HCT116 (cell line): ENCODE data around the gene MTFR1L. TPM values are rescaled to one million over a fixed set of nuclear protein-coding genes. Genes with fewer than 3 reads are reported as not detected.

Experiments used
- ATAC-seq: fragments of 200-7000 bp; cut with Tn5 transposase; 2 replicates; pipeline ENCODE4 v1.9.1; 2020; ENCODE audit warnings: mild to moderate bottlenecking, moderate library complexity
- BruUV-seq: library from RNA; stranded (reverse); fragments of 400-500 nt; replicated peaks from 2 replicates; lab custom pipeline; 2021; lab: Mats Ljungman, UMichigan
- CTCF ChIA-PET: fragments of 300-600 bp; sonication (Branson Sonifier 250); formaldehyde crosslinking; loops from one replicate; lab custom pipeline; 2021; ENCODE audit warnings: antibody characterized with exemption; lab: Charles Lee
- POLR2A ChIA-PET: fragments of 300-600, 350-600 bp; sonication (Branson Sonifier 250); formaldehyde crosslinking; loops from one replicate; lab custom pipeline; 2021; ENCODE audit warnings: antibody characterized with exemption; lab: Charles Lee
- RAD21 ChIA-PET, 2 experiments: fragments of 300-600 bp; sonication (Branson Sonifier 250); formaldehyde crosslinking; loops; one replicate each; lab custom pipeline; 2023; ENCODE audit warnings: low total read pairs in 2 of 2; ENCODE audit not compliant: uncharacterized antibody in 2 of 2, unreplicated experiment in 2 of 2, low non-redundant PET in 1 of 2; lab: Charles Lee
- DNase-seq: peaks from one replicate; pipeline ENCODE4 v3.0.0-alpha.2; 2010; ENCODE audit warnings: low read depth, low spot score
- H2AFZ ChIP-seq: fragments of 200-600 bp; shearing (Covaris generic), sonication (generic); 2 replicates; pipeline ENCODE4 v1.6.1; 2017; ENCODE audit warnings: low read depth, mixed run types, mixed read lengths, antibody characterized with exemption, low read length; ENCODE audit not compliant: poor library complexity, severe bottlenecking
- H3K27ac ChIP-seq: 2 replicates; pipeline ENCODE4 v1.5.1; 2012; ENCODE audit warnings: low read depth, low read length
- H3K27me3 ChIP-seq: fragments of 200-600 bp; sonication (generic); 2 replicates; pipeline ENCODE4 v1.6.1; 2016; ENCODE audit warnings: mixed run types, low read length, mixed read lengths; ENCODE audit not compliant: insufficient read depth
- H3K36me3 ChIP-seq, 2 experiments: fragments of 200-500 bp in 1 of 2; fragments of 200-600 bp in 1 of 2; sonication (Bioruptor generic) in 1 of 2; sonication (generic) in 1 of 2; 2 replicates each; pipeline versions ENCODE4 v1.5.1 to v1.6.1; 2014 to 2016; ENCODE audit warnings: low read length in 2 of 2, inconsistent platforms in 1 of 2, mixed read lengths in 1 of 2, mixed run types in 1 of 2; ENCODE audit not compliant: insufficient read depth in 2 of 2, control insufficient read depth in 1 of 2
- H3K4me1 ChIP-seq, 2 experiments: fragments of 200-600 bp in 1 of 2; sonication (generic) in 1 of 2; 2 replicates each; pipeline versions ENCODE4 v1.5.1 to v1.6.1; 2012 to 2017; ENCODE audit warnings: low read length in 2 of 2, inconsistent platforms in 1 of 2, mild to moderate bottlenecking in 1 of 2, mixed read lengths in 1 of 2, mixed run types in 1 of 2, moderate library complexity in 1 of 2; ENCODE audit not compliant: insufficient read depth in 2 of 2, control insufficient read depth in 1 of 2
- H3K4me2 ChIP-seq: fragments of 200-600 bp; sonication (generic); 2 replicates; pipeline ENCODE4 v1.6.1; 2017; ENCODE audit warnings: mixed run types, low read length, mixed read lengths
- H3K4me3 ChIP-seq, 2 experiments: fragments of 200-600 bp in 1 of 2; sonication (generic) in 1 of 2; replicated peaks in 1 of 2; 2 replicates each; pipeline ENCODE4 v1.5.1; 2011 to 2016; ENCODE audit warnings: low read length in 2 of 2, control low read depth in 1 of 2, low read depth in 1 of 2, mild to moderate bottlenecking in 1 of 2, mixed read lengths in 1 of 2, mixed run types in 1 of 2
- H3K79me2 ChIP-seq: fragments of 200-600 bp; sonication (generic); 2 replicates; pipeline ENCODE4 v1.6.1; 2017; ENCODE audit warnings: mild to moderate bottlenecking, mixed run types, low read length, moderate library complexity, mixed read lengths; ENCODE audit not compliant: insufficient read depth
- H3K9ac ChIP-seq: fragments of 200-600 bp; sonication (generic); 2 replicates; pipeline ENCODE4 v1.6.1; 2016; ENCODE audit warnings: low read length, mixed read lengths
- H3K9me2 ChIP-seq: fragments of 200-600 bp; sonication (generic), shearing (Covaris generic); 2 replicates; pipeline ENCODE4 v1.6.1; 2017; ENCODE audit warnings: mixed run types, mild to moderate bottlenecking, moderate library complexity; ENCODE audit not compliant: insufficient read depth
- H3K9me3 ChIP-seq, 2 experiments: fragments of 200-500 bp in 1 of 2; fragments of 200-600 bp in 1 of 2; sonication (Bioruptor generic) in 1 of 2; sonication (generic) in 1 of 2; 2 replicates each; pipeline ENCODE4 v1.6.1; 2014 to 2017; ENCODE audit warnings: low read length in 2 of 2, mixed read lengths in 2 of 2, inconsistent platforms in 1 of 2, low read depth in 1 of 2, mild to moderate bottlenecking in 1 of 2, mixed run types in 1 of 2, moderate library complexity in 1 of 2; ENCODE audit not compliant: control insufficient read depth in 1 of 2, insufficient read depth in 1 of 2
- H4K20me1 ChIP-seq: fragments of 200-600 bp; sonication (generic), shearing (Covaris generic); 2 replicates; pipeline ENCODE4 v1.6.1; 2017; ENCODE audit warnings: mixed run types, mild to moderate bottlenecking, moderate library complexity; ENCODE audit not compliant: insufficient read depth
- CBX3 ChIP-seq: IDR thresholded peaks from 2 replicates; pipeline ENCODE4 v1.6.1; 2012; ENCODE audit warnings: low read depth
- CEBPB ChIP-seq: IDR thresholded peaks from 2 replicates; pipeline ENCODE4 v1.6.1; 2012; ENCODE audit warnings: low read depth
- ELF1 ChIP-seq: IDR thresholded peaks from 2 replicates; pipeline ENCODE4 v1.6.1; 2012; ENCODE audit warnings: low read depth, borderline replicate concordance
- EZH2 ChIP-seq: fragments of 200-600 bp; sonication (generic); IDR thresholded peaks from 2 replicates; pipeline ENCODE4 v1.6.1; 2017; ENCODE audit warnings: antibody characterized with exemption, mixed run types
- EZH2phosphoT487 ChIP-seq: fragments of 200-600 bp; IDR thresholded peaks from 2 replicates; pipeline ENCODE4 v1.6.1; 2018; ENCODE audit warnings: antibody characterized with exemption, borderline replicate concordance
- FOSL1 ChIP-seq: IDR thresholded peaks from 2 replicates; pipeline ENCODE4 v1.6.1; 2012; ENCODE audit warnings: low read depth
- POLR2AphosphoS5 ChIP-seq: IDR thresholded peaks from 2 replicates; pipeline ENCODE4 v1.6.1; 2011; ENCODE audit warnings: mild to moderate bottlenecking, low read depth, low read length, moderate library complexity
- RAD21 ChIP-seq: IDR thresholded peaks from 2 replicates; pipeline ENCODE4 v1.6.1; 2012; ENCODE audit warnings: low read depth, mild to moderate bottlenecking
- ZFX ChIP-seq: fragments of 450-650 bp; IDR thresholded peaks from 2 replicates; pipeline ENCODE4 v1.6.1; 2017
- intact Hi-C: fragments of 100-400 bp; cut with micrococcal nuclease; formaldehyde crosslinking; loops from 2 replicates; pipeline ENCODE4 v1.10.0; 2022
- total RNA-seq: library from RNA; stranded (reverse); gene quantifications from one replicate; pipeline ENCODE4 v1.2.1, GENCODE V29; 2021; ENCODE audit not compliant: unreplicated experiment
- TF ChIP-seq, protein P1 (sequence below): IDR thresholded peaks from 2 replicates; pipeline ENCODE4 v1.6.1; 2011; ENCODE audit warnings: mild to moderate bottlenecking, low read length, moderate library complexity; ENCODE audit not compliant: insufficient replicate concordance; ENCODE audit errors: extremely low read depth
- TF ChIP-seq, protein P2 (sequence below), 3 experiments: fragments of 200-600 bp in 1 of 3; sonication (generic) in 1 of 3; IDR thresholded peaks in 2 of 3; conservative IDR thresholded peaks in 1 of 3; 2 replicates each; pipeline ENCODE4 v1.5.1; 2012 to 2017; ENCODE audit warnings: low read depth in 2 of 3, low read length in 2 of 3, antibody characterized with exemption in 1 of 3, borderline replicate concordance in 1 of 3, control low read depth in 1 of 3, mild to moderate bottlenecking in 1 of 3, mixed read lengths in 1 of 3, mixed run types in 1 of 3, moderate library complexity in 1 of 3; ENCODE audit not compliant: insufficient read depth in 1 of 3
- TF ChIP-seq, protein P3 (sequence below): IDR thresholded peaks from 2 replicates; pipeline ENCODE4 v1.6.1; 2012

Gene MTFR1L
- total RNA-seq, 1 experiment from 2014 or later = 35.8 TPM

DNA sequence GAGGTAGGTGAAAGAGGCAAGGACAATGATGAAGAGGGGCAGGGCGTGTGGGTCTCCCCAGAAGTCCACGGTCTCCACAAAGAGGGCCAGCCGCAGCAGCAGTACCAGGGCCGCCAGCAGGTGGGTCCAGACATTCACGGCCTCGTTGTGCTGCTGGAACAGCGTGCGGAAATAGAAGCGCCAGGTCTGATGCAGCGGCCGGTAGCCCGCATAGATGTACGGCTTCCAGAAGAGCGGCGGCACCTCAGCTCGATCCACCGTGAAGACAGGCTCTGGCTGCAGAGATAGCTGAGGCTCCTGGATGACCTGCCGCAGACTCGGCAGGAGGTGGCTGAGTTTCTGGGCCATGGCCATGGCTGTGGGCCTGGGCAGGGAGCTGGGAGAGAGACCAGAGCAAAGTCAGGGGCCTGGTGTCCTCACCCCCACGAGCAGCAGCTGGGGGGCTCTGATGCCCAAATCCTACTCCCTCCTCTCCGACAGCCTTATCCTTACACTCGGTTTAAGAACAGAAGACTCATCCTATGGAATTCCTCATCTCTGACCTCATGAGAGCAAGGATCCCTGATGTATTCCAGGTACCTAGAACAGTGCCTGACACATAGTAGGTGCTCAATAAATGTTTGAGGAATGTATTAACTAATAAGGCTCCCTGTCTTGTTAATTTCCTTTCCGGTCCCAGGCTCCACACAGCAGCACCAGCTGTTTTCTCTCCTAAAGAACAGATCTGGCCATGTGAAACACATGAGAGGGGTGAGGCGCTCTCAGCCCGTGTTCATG, 43.9 kb downstream of the MTFR1L start:
- TF ChIP-seq EZH2phosphoT487 = no peak
- TF ChIP-seq FOSL1 = no peak
- no peak for TF ChIP-seq CBX3
- peak; percentile 4; the same call in 1 of the 2 replicates for TF ChIP-seq RAD21
- POLR2A ChIA-PET = no interaction called here
- ATAC-seq (no peak), DNase-seq (no peak)
- Histone ChIP-seq H3K4me3 (no peak overlapping the region), H3K9me3 (no peaks in the 10 kb centered on the region), H2AFZ (no peak overlapping the region), H3K4me2 (no peak overlapping the region), H3K36me3 (0 out of 4 replicates have a peak, but pooled peaks cover 0 to 6% of the 10 kb centered on the region in 2 experiments), H3K4me1 (peaks cover 30 to 36% of the 10 kb centered on the region in 2 experiments), H3K9me2 (no peaks in the 10 kb centered on the region), H3K27ac (no peak overlapping the region), H3K79me2 (peaks cover 5% of the 10 kb centered on the region), H3K27me3 (no peaks in the 10 kb centered on the region), H4K20me1 (0 out of 2 replicates have a peak, but pooled peaks cover 3% of the 10 kb centered on the region), H3K9ac (no peak overlapping the region)
- CTCF ChIA-PET = no interaction called here
- intact Hi-C loops = no loop called here
- no TSS peak for BruUV-seq
- RAD21 ChIA-PET = no interaction called here

DNA sequence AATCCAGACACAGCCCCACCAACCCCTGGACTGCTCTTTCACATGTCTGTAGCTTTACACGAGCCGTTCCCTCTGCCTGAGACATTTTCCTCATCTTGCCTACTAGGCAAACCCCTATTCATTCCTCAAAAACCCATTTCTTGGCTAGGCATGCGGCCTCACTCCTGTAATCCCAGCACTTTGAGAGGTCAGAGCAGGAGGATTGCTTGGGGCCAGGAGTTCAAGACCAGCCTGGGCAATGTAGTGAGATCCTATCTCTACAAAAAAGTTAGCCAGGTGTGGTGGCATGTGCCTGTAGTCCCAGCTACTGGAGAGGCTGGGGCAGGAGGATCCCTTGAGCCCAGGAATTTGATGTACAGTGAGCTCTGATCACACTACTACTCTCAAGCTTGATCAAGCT, 44.7 kb downstream of the MTFR1L start:
- CTCF ChIA-PET = no interaction called here
- TF ChIP-seq, protein P1, sequence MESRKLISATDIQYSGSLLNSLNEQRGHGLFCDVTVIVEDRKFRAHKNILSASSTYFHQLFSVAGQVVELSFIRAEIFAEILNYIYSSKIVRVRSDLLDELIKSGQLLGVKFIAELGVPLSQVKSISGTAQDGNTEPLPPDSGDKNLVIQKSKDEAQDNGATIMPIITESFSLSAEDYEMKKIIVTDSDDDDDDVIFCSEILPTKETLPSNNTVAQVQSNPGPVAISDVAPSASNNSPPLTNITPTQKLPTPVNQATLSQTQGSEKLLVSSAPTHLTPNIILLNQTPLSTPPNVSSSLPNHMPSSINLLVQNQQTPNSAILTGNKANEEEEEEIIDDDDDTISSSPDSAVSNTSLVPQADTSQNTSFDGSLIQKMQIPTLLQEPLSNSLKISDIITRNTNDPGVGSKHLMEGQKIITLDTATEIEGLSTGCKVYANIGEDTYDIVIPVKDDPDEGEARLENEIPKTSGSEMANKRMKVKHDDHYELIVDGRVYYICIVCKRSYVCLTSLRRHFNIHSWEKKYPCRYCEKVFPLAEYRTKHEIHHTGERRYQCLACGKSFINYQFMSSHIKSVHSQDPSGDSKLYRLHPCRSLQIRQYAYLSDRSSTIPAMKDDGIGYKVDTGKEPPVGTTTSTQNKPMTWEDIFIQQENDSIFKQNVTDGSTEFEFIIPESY = no peak
- TF ChIP-seq ELF1 (no peak), EZH2 (no peak), ZFX (no peak), POLR2AphosphoS5 (no peak), CEBPB (no peak)
- TF ChIP-seq, protein P2, sequence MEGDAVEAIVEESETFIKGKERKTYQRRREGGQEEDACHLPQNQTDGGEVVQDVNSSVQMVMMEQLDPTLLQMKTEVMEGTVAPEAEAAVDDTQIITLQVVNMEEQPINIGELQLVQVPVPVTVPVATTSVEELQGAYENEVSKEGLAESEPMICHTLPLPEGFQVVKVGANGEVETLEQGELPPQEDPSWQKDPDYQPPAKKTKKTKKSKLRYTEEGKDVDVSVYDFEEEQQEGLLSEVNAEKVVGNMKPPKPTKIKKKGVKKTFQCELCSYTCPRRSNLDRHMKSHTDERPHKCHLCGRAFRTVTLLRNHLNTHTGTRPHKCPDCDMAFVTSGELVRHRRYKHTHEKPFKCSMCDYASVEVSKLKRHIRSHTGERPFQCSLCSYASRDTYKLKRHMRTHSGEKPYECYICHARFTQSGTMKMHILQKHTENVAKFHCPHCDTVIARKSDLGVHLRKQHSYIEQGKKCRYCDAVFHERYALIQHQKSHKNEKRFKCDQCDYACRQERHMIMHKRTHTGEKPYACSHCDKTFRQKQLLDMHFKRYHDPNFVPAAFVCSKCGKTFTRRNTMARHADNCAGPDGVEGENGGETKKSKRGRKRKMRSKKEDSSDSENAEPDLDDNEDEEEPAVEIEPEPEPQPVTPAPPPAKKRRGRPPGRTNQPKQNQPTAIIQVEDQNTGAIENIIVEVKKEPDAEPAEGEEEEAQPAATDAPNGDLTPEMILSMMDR (IDR thresholded peaks at IDR 0.05 in 2 of 3, conservative IDR thresholded peaks at IDR 0.05 in 1 of 3; ENCODE audit: borderline replicate concordance in 1 of 3, insufficient read depth in 1 of 3, low read depth in 2 of 3, low read length in 2 of 3) = no peak
- TF ChIP-seq, protein P3, sequence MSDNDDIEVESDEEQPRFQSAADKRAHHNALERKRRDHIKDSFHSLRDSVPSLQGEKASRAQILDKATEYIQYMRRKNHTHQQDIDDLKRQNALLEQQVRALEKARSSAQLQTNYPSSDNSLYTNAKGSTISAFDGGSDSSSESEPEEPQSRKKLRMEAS = no peak

More for the DNA sequence above, 44.7 kb downstream of the MTFR1L start:
- Histone ChIP-seq H3K79me2 (no peaks in the 10 kb centered on the region), H3K9me2 (no peaks in the 10 kb centered on the region), H3K9ac (no peak overlapping the region), H3K36me3 (0 out of 4 replicates have a peak, but pooled peaks cover 0 to 6% of the 10 kb centered on the region in 2 experiments), H3K27ac (no peak overlapping the region), H3K4me3 (no peak overlapping the region), H3K4me1 (peaks cover 30 to 36% of the 10 kb centered on the region in 2 experiments), H3K27me3 (no peaks in the 10 kb centered on the region), H3K4me2 (no peak overlapping the region), H4K20me1 (0 out of 2 replicates have a peak, but pooled peaks cover 3% of the 10 kb centered on the region), H3K9me3 (no peaks in the 10 kb centered on the region), H2AFZ (no peak overlapping the region)
- no peak for ATAC-seq
- intact Hi-C loops = no loop called here
- POLR2A ChIA-PET = no interaction called here
- BruUV-seq = no TSS peak
- DNase-seq = no peak
- RAD21 ChIA-PET = no interaction called here
